K562 (cell line): ENCODE results near the gene OR6K2. TPM values are rescaled to one million over a fixed set of nuclear protein-coding genes. Genes with fewer than 3 reads are reported as not detected.
A peak's percentile ranks its signal among the peaks of the same experiment; 100 is the strongest.

Experiments used
- ATAC-seq: fragments of 200-7000 bp; cut with Tn5 transposase; 3 replicates; pipeline ENCODE4 v1.9.1; 2020; ENCODE audit warnings: moderate library complexity
- BruUV-seq: library from RNA; stranded (reverse); fragments of 400-500 nt; replicated peaks from 2 replicates; lab custom pipeline; 2021; lab: Mats Ljungman, UMichigan
- CTCF ChIA-PET: fragments of 300-600 bp; formaldehyde crosslinking; extraction: SDS; loops from one replicate; lab custom pipeline; 2021; ENCODE audit warnings: low intra/inter-chr PET ratio; lab: Yijun Ruan, JAX
- POLR2A ChIA-PET: fragments of 300-600, 350-650 bp; sonication (Branson Sonifier 250); formaldehyde crosslinking; extraction: SDS; loops from one replicate; lab custom pipeline; 2021; ENCODE audit warnings: antibody characterized with exemption, inconsistent platforms; lab: Yijun Ruan, JAX
- DNase-seq, 4 experiments: peaks; one replicate each; pipeline versions ENCODE4 v3.0.0 to v3.0.0-alpha.2; 2011 to 2018; ENCODE audit warnings: low spot score in 3 of 4, mixed read lengths in 3 of 4; ENCODE audit errors: extremely low read depth in 1 of 4
- FAIRE-seq: peaks from 2 replicates; lab custom pipeline; 2011; peaks lifted over from hg19 to GRCh38; lab: Jason Lieb, UNC
- H2AFZ ChIP-seq: 2 replicates; pipeline ENCODE4 v1.6.0; 2011; ENCODE audit warnings: low read depth, low read length, control low read depth, inconsistent platforms
- H3K27ac ChIP-seq: fragments of 200-600 bp; 3 replicates; pipeline ENCODE4 v1.8.0; 2011; ENCODE audit warnings: low read depth, mild to moderate bottlenecking, control low read depth, inconsistent platforms, low read length, moderate library complexity, mixed read lengths; ENCODE audit errors: extremely low read depth
- H3K27me3 ChIP-seq, 2 experiments: fragments of 300-600 bp in 1 of 2; 2 replicates in 1 of 2; 3 replicates in 1 of 2; pipeline versions ENCODE4 v1.6.0 to v1.8.0; 2011; ENCODE audit warnings: inconsistent platforms in 2 of 2, low read length in 2 of 2, mild to moderate bottlenecking in 1 of 2, mixed read lengths in 1 of 2, moderate library complexity in 1 of 2; ENCODE audit not compliant: control insufficient read depth in 2 of 2, insufficient read depth in 2 of 2
- H3K36me3 ChIP-seq: fragments of 300-600 bp; 3 replicates; pipeline ENCODE4 v1.8.0; 2011; ENCODE audit warnings: mild to moderate bottlenecking, low read length, inconsistent platforms; ENCODE audit not compliant: control insufficient read depth, insufficient read depth
- H3K4me1 ChIP-seq, 2 experiments: fragments of 200-600 bp in 1 of 2; replicated peaks in 1 of 2; 2 replicates in 1 of 2; 3 replicates in 1 of 2; pipeline versions ENCODE4 v1.5.1 to v1.8.0; 2011; ENCODE audit warnings: inconsistent platforms in 2 of 2, low read length in 2 of 2, mild to moderate bottlenecking in 1 of 2, mixed read lengths in 1 of 2, moderate library complexity in 1 of 2; ENCODE audit not compliant: control insufficient read depth in 2 of 2, insufficient read depth in 2 of 2
- H3K4me2 ChIP-seq: 2 replicates; pipeline ENCODE4 v1.6.1; 2011; ENCODE audit warnings: low read length, control low read depth, inconsistent platforms, mixed read lengths; ENCODE audit not compliant: insufficient read depth
- H3K4me3 ChIP-seq: fragments of 200-600 bp; sonication (generic), shearing (Covaris generic); 2 replicates; pipeline ENCODE4 v1.5.1; 2016; ENCODE audit warnings: control low read depth, inconsistent platforms
- H3K79me2 ChIP-seq: fragments of 200-600 bp; 3 replicates; pipeline ENCODE4 v1.8.0; 2011; ENCODE audit warnings: low read length, inconsistent platforms; ENCODE audit not compliant: control insufficient read depth, insufficient read depth
- H3K9ac ChIP-seq, 2 experiments: 2 replicates each; pipeline versions ENCODE4 v1.6.0 to v1.6.1; 2011; ENCODE audit warnings: low read depth in 2 of 2, low read length in 2 of 2, control low read depth in 1 of 2, inconsistent platforms in 1 of 2, mild to moderate bottlenecking in 1 of 2, mixed read lengths in 1 of 2; ENCODE audit not compliant: insufficient read depth in 1 of 2
- H3K9me1 ChIP-seq: one replicate; pipeline ENCODE4 v1.6.0; 2011; ENCODE audit warnings: inconsistent platforms, mild to moderate bottlenecking, low read length, moderate library complexity; ENCODE audit not compliant: control insufficient read depth, insufficient read depth
- H3K9me3 ChIP-seq: replicated peaks from 2 replicates; pipeline ENCODE4 v1.5.1; 2011; ENCODE audit warnings: low read depth, low read length, inconsistent platforms; ENCODE audit not compliant: control insufficient read depth, insufficient read depth
- H4K20me1 ChIP-seq: replicated peaks from 2 replicates; pipeline ENCODE4 v1.6.1; 2011; ENCODE audit warnings: low read length, inconsistent platforms, mixed read lengths; ENCODE audit not compliant: control insufficient read depth, insufficient read depth
- MITF ChIP-seq: IDR thresholded peaks from 2 replicates; pipeline ENCODE4 v1.6.1; 2014; ENCODE audit warnings: antibody characterized with exemption
- NFIX ChIP-seq: fragments of 250-450 bp; sonication (Bioruptor Pico); IDR thresholded peaks from 2 replicates; pipeline ENCODE4 v1.4.0; 2020; ENCODE audit warnings: low read depth, mild to moderate bottlenecking, moderate library complexity
- PRDM10 ChIP-seq: fragments of 450-650 bp; IDR thresholded peaks from 2 replicates; pipeline ENCODE4 v1.6.1; 2018; ENCODE audit not compliant: partially characterized antibody
- WGBS: fragments of 100-300 bp; shearing (Covaris generic); methylation state at CpG from one replicate; pipeline ENCODE4 v1.1.6; 2016; ENCODE audit warnings: low coverage, mixed read lengths; ENCODE audit not compliant: insufficient coverage; ENCODE audit errors: missing lambda C conversion rate; 5-methylcytosine and 5-hydroxymethylcytosine counted together
- in situ Hi-C: fragments of 300-500 bp; cut with MboI; formaldehyde crosslinking; loops from 4 replicates; pipeline ENCODE4 v1.15.0; 2018; ENCODE audit warnings: inconsistent platforms, mixed read lengths
- intact Hi-C: fragments of 100-400 bp; cut with micrococcal nuclease; formaldehyde crosslinking; loops from 2 replicates; pipeline ENCODE4 v1.14.2; 2022
- polyA plus RNA-seq, 8 experiments: library from polyadenylated mRNA; depleted of rRNA in 4 of 8; stranded (reverse) in 5 of 8; unstranded in 3 of 8; fragments of >200 nt; fragmentation: Nextera tagmentation in 2 of 8; fragmentation: Illumina TruSeq in 1 of 8; extraction: Ambion mirVana in 2 of 8; extraction: Trizol in 1 of 8; gene quantifications; 2 replicates each; pipeline versions ENCODE4 v1.2.1 to v1.2.3, GENCODE V29; 2011 to 2014; ENCODE audit warnings: inconsistent platforms in 1 of 8, missing spikeins in 1 of 8
- total RNA-seq, 7 experiments: library from RNA; depleted of rRNA in 6 of 7; stranded (reverse); fragments of >200 nt in 6 of 7; fragmentation: Illumina TruSeq in 2 of 7; extraction: Trizol in 2 of 7; gene quantifications; 2 replicates each; pipeline versions ENCODE4 v1.2.1 to v1.2.3, GENCODE V29; 2011 to 2021; ENCODE audit warnings: low replicate concordance in 1 of 7

OR6K2 gene
- total and polyA plus RNA-seq, 9 of the 15 experiments (the other 6 are each of a cell fraction or from before 2014, with no cell fraction given): not detected

GRCh38 chr1:158728510-158729225 is 28.2 kb upstream of the OR6K2 start (continued):
- no peak for TF ChIP-seq NFIX (CRISPR knock-in tag)

GRCh38 chr1:158724442-158724841 is 24.0 kb upstream of the OR6K2 start:
- Histone ChIP-seq H3K9me1 (no peaks in the 10 kb centered on the region), H3K27me3 (no peaks in the 10 kb centered on the region), H3K79me2 (no peaks in the 10 kb centered on the region), H3K36me3 (no peaks in the 10 kb centered on the region), H3K4me2 (no peak overlapping the region), H4K20me1 (no peaks in the 10 kb centered on the region), H3K4me1 (peaks cover 0 to 4% of the 10 kb centered on the region in 2 experiments; a peak in 2 of 5 replicates), H3K4me3 (no peak overlapping the region), H3K27ac (no peak overlapping the region), H3K9ac (no peak overlapping the region), H2AFZ (peak overlapping the region; percentile 36; the same call in 1 of the 2 replicates), H3K9me3 (no peaks in the 10 kb centered on the region)
- in situ Hi-C loops: no loop called here
- DNase-seq (no peak), ATAC-seq (no peak), FAIRE-seq (no peak)
- BruUV-seq: no TSS peak
- intact Hi-C loops: no loop called here
- POLR2A ChIA-PET: interaction anchor here (0.6 kb wide), 1 partner anchor 82 kb away, joined by 3 read pairs; no protein-coding TSS in a partner anchor
- 86% methylated on average over 5 of the region's 5 CpGs for whole genome bisulfite sequencing
- no peak for TF ChIP-seq MITF
- TF ChIP-seq PRDM10: peak; percentile 52
- CTCF ChIA-PET: no interaction called here
